Esophagus muscularis mucosa (tissue), 4 donors: Measurements from ENCODE around the gene PAPSS2. TPM values are rescaled to one million over a fixed set of nuclear protein-coding genes. Genes with fewer than 3 reads are reported as not detected.

Experiments used
- DNase-seq: peaks from one replicate; pipeline ENCODE4 v3.0.0-alpha.2; 2017; ENCODE audit errors: extremely low spot score
- H3K27ac ChIP-seq, 4 donors: fragments of 200-600 bp; sonication (generic); replicated peaks in 1 of 4; 1 replicate in 3 of 4; 2 replicates in 1 of 4; pipeline ENCODE4 v1.5.1; 2016 to 2019; ENCODE audit warnings: mild to moderate bottlenecking in 1 of 4
- H3K27me3 ChIP-seq, 4 donors: fragments of 200-600 bp; sonication (generic); one replicate each; pipeline versions ENCODE4 v1.5.1 to v1.6.0; 2016 to 2019
- H3K36me3 ChIP-seq, 4 donors: fragments of 200-600 bp; sonication (generic); one replicate each; pipeline ENCODE4 v1.5.1; 2016 to 2019
- H3K4me1 ChIP-seq, 4 donors: fragments of 200-600 bp; sonication (generic); one replicate each; pipeline ENCODE4 v1.5.1; 2016 to 2019
- H3K4me3 ChIP-seq, 4 donors: fragments of 200-600 bp; sonication (generic); 1 replicate in 2 of 4; 2 replicates in 2 of 4; pipeline ENCODE4 v1.5.1; 2016 to 2019; ENCODE audit warnings: mild to moderate bottlenecking in 4 of 4, moderate library complexity in 1 of 4
- H3K9me3 ChIP-seq, 4 donors: fragments of 200-600 bp; sonication (generic); 1 replicate in 3 of 4; 2 replicates in 1 of 4; pipeline ENCODE4 v1.5.1; 2016 to 2019
- EP300 ChIP-seq: sonication (generic); formaldehyde crosslinking; IDR thresholded peaks from one replicate; pipeline ENCODE4 v1.6.1; 2017; ENCODE audit warnings: antibody characterized with exemption
- POLR2A ChIP-seq: fragments of 450-650 bp; IDR thresholded peaks from one replicate; pipeline ENCODE4 v1.6.1; 2017; ENCODE audit warnings: antibody characterized with exemption, moderate library complexity, mild to moderate bottlenecking, low read depth
- POLR2AphosphoS5 ChIP-seq, 2 donors: sonication (generic); formaldehyde crosslinking; IDR thresholded peaks; one replicate each; pipeline ENCODE4 v1.6.1; 2017; ENCODE audit warnings: antibody characterized with exemption in 2 of 2
- WGBS: methylation state at CpG from one replicate; pipeline ENCODE4 v1.1.5; 2018; 5-methylcytosine and 5-hydroxymethylcytosine counted together
- intact Hi-C: fragments of 100-400 bp; cut with DNase I; formaldehyde crosslinking; loops from one replicate; pipeline ENCODE4 v1.15.1; 2023
- total RNA-seq, 4 donors: library from RNA; depleted of rRNA; stranded (reverse); fragments of >200 nt; gene quantifications; one replicate each; pipeline versions ENCODE4 v1.1.0 to v1.2.1, GENCODE V29; 2016
- TF ChIP-seq, protein P1 (sequence below), 3 experiments: fragments of 200-600 bp in 2 of 3; fragments of 450-650 bp in 1 of 3; sonication (generic) in 2 of 3; IDR thresholded peaks; one replicate each; pipeline ENCODE4 v1.5.1; 2017 to 2019; ENCODE audit warnings: antibody characterized with exemption in 3 of 3, mild to moderate bottlenecking in 2 of 3, moderate library complexity in 1 of 3

The PAPSS2 gene
- total RNA-seq, 4 donors from 2014 or later = 9.6 to 16.7 (median 14.9) TPM

DNA sequence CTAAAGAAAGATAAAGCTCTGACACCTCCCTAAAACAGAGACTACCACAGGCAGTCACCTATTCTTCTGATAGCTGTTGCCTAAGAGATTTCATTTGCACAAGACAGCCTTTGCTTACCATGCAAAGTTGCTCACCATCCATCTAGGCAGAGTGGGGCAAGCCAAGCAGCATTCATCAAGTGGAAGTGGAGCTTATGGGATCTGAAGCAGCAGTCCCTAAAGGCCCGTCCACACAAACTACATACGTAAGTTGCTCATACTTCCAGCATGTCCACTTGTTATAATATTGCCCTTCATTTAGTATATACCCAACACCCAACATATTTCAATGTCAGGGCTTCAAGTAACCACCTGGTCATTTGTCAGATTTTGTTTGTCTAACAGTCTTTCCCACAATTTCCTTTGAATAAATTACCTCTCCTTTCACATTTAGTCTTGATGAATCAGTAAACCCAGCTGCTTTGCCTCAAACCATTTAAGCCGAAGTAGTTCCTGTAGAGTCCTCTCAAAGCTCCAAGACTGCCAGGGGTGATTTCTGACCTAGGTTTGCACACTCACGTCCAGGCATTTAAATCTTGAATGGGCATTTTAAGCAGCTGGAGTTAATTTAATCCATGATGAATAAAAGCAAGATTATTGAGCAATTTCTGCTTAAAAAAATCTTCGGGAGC, 90.5 kb downstream of the PAPSS2 start:
- TF ChIP-seq POLR2AphosphoS5 (IDR thresholded peaks at IDR 0.05) = no peak
- TF ChIP-seq, protein P1, sequence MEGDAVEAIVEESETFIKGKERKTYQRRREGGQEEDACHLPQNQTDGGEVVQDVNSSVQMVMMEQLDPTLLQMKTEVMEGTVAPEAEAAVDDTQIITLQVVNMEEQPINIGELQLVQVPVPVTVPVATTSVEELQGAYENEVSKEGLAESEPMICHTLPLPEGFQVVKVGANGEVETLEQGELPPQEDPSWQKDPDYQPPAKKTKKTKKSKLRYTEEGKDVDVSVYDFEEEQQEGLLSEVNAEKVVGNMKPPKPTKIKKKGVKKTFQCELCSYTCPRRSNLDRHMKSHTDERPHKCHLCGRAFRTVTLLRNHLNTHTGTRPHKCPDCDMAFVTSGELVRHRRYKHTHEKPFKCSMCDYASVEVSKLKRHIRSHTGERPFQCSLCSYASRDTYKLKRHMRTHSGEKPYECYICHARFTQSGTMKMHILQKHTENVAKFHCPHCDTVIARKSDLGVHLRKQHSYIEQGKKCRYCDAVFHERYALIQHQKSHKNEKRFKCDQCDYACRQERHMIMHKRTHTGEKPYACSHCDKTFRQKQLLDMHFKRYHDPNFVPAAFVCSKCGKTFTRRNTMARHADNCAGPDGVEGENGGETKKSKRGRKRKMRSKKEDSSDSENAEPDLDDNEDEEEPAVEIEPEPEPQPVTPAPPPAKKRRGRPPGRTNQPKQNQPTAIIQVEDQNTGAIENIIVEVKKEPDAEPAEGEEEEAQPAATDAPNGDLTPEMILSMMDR (IDR thresholded peaks at IDR 0.05) = no peak
- no peak for TF ChIP-seq EP300
- no peak for TF ChIP-seq POLR2A
- H3K36me3 ChIP-seq = peaks cover 0 to 32% (median 10%) of the 10 kb centered on the region in 4 donors
- intact Hi-C loops = no loop called here
- no peak overlapping the region for H3K4me3 ChIP-seq
- H3K4me1 ChIP-seq = peaks cover 0 to 2% (median 0%) of the 10 kb centered on the region in 4 donors
- DNase-seq = no peak
- H3K9me3 ChIP-seq = no peaks in the 10 kb centered on the region
- no peak overlapping the region for H3K27ac ChIP-seq
- no peaks in the 10 kb centered on the region for H3K27me3 ChIP-seq
- 46% methylated on average over 5 of the region's 5 CpGs for WGBS

DNA sequence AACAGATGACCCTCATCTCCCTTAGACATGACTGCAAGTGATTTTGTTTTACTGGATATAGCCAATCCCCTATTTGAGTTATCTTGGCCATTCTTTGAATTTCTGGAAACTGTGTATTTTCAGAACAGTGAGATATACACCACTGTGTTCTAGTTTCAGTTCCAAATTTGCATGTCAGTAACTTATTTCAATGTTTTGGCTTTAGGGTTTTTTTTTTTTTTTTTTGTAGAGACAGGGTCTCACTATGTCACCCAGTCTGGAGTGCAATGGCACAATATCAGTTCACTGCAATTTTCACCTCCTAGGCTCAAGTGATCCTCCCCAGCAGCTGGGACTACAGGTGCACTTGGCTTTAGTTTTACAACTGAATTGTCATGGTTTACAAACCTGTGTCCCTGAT, 91.1 kb downstream of the PAPSS2 start:
- Histone ChIP-seq H3K4me1 (peaks cover 0 to 2% (median 0%) of the 10 kb centered on the region in 4 donors), H3K27me3 (no peaks in the 10 kb centered on the region), H3K27ac (no peak overlapping the region), H3K4me3 (no peak overlapping the region), H3K9me3 (no peaks in the 10 kb centered on the region), H3K36me3 (peaks cover 0 to 36% (median 14%) of the 10 kb centered on the region in 4 donors)
- no peak for DNase-seq
- intact Hi-C loops = no loop called here
- TF ChIP-seq EP300 (no peak), POLR2A (no peak), POLR2AphosphoS5 (IDR thresholded peaks at IDR 0.05) (no peak)
- TF ChIP-seq, protein P1 (IDR thresholded peaks at IDR 0.05) = no peak

DNA sequence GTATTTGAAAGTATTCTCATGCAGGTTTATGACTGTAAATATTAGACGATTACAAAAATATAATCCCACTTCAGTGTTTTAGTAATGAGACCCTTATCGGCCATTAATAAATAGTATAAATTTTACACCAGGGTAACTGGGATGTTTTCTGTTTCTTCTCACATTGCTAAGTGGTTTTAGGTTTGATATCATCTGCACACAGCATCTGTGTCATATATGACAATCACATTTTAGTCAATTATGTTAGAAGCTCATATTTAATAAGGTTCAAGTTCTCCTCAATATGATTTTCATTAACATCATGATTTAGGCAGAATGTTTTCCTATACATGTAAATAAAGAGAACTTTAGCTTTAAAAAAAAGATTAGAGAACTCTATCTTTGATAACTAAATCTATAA, 91.6 kb downstream of the PAPSS2 start:
- H3K4me1 ChIP-seq = peaks cover 0 to 2% (median 0%) of the 10 kb centered on the region in 4 donors
- intact Hi-C loops = no loop called here
- no peak overlapping the region for H3K4me3 ChIP-seq
- H3K36me3 ChIP-seq = peaks cover 0 to 40% (median 17%) of the 10 kb centered on the region in 4 donors
- TF ChIP-seq POLR2AphosphoS5 (IDR thresholded peaks at IDR 0.05) (no peak), POLR2A (no peak), EP300 (no peak)
- TF ChIP-seq, protein P1 (IDR thresholded peaks at IDR 0.05) = no peak
- H3K9me3 ChIP-seq = no peaks in the 10 kb centered on the region
- H3K27me3 ChIP-seq = no peaks in the 10 kb centered on the region
- WGBS = 90% methylated on average over 2 of the region's 2 CpGs
- no peak for DNase-seq
- no peak overlapping the region for H3K27ac ChIP-seq

DNA sequence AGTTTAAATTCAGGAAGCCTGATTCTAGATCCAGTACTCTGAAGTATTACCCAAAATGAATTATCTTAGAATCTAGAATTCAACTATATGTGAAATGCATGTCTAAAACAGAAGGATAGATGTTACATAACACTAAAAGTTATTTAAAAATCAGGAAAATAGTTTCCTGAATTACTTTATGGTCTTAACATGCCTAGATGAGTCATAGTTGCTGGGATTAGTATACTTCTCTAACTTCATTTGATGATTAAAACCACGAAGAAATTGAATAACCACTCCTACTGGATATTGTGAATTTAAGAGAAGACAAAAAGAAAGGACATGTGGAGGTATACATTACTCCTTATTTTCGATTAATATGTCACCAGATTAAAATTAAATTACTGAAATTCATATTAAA, 92.9 kb downstream of the PAPSS2 start:
- no peak for DNase-seq
- H3K27ac ChIP-seq = no peak overlapping the region
- intact Hi-C loops = no loop called here
- TF ChIP-seq POLR2AphosphoS5 (IDR thresholded peaks at IDR 0.05) (no peak), POLR2A (no peak), EP300 (no peak)
- TF ChIP-seq, protein P1 (IDR thresholded peaks at IDR 0.05) = no peak
- H3K9me3 ChIP-seq = no peaks in the 10 kb centered on the region
- peaks cover 0 to 42% (median 20%) of the 10 kb centered on the region in 4 donors for H3K36me3 ChIP-seq
- 83% methylated on average over 2 of the region's 2 CpGs for WGBS
- H3K4me1 ChIP-seq = peaks cover 0 to 2% (median 0%) of the 10 kb centered on the region in 4 donors
- H3K27me3 ChIP-seq = no peaks in the 10 kb centered on the region
- no peak overlapping the region for H3K4me3 ChIP-seq
